GM18870 (cell line): ENCODE measurements around the gene PGAP2.
"Not testable (repeated sequence)": the region's sequence is repeated elsewhere in the genome, so short reads cannot be mapped to it uniquely, and the experiment has no call there.

Experiments used
- ATAC-seq: cut with Tn5 transposase; IDR thresholded peaks from one replicate; pipeline ENCODE4 v1.9.1; 2021; ENCODE audit warnings: moderate library complexity; ENCODE audit not compliant: unreplicated experiment

PGAP2 gene

GRCh38 chr11:3803726-3804495 is 4.4 kb upstream of the PGAP2 start:
- ATAC-seq = no peak

GRCh38 chr11:3808861-3809623 is 682 bp downstream of the PGAP2 start:
- ATAC-seq = peak; percentile 78

- ATAC-seq = no peak
Observed at GRCh38 chr11:3809624-3809928, 1.2 kb downstream of the PGAP2 start.

- no peak for ATAC-seq
Observed at GRCh38 chr11:3810446-3810845, 2.1 kb downstream of the PGAP2 start.

GRCh38 chr11:3810951-3811350 is 2.6 kb downstream of the PGAP2 start:
- no peak for ATAC-seq

GRCh38 chr11:3814832-3815231 is 6.5 kb downstream of the PGAP2 start:
- not testable (repeated sequence) for ATAC-seq

GRCh38 chr11:3815845-3816244 is 7.5 kb downstream of the PGAP2 start:
- ATAC-seq = no peak

GRCh38 chr11:3816673-3817072 is 8.3 kb downstream of the PGAP2 start:
- ATAC-seq = no peak

GRCh38 chr11:3817181-3817800 is 8.9 kb downstream of the PGAP2 start:
- no peak for ATAC-seq

- ATAC-seq = no peak
Observed at GRCh38 chr11:3820971-3821370, 12.6 kb downstream of the PGAP2 start.

GRCh38 chr11:3822312-3822711 is 14.0 kb downstream of the PGAP2 start:
- ATAC-seq = no peak

- ATAC-seq = no peak
Observed at GRCh38 chr11:3823303-3823702, 14.9 kb downstream of the PGAP2 start.

GRCh38 chr11:3823762-3824506 is 15.6 kb downstream of the PGAP2 start:
- ATAC-seq = no peak

- ATAC-seq = no peak
Observed at GRCh38 chr11:3824714-3825472, 16.5 kb downstream of the PGAP2 start.

- ATAC-seq = no peak
Observed at GRCh38 chr11:3825473-3826154, 17.3 kb downstream of the PGAP2 start.

GRCh38 chr11:3826721-3827120 is 18.4 kb downstream of the PGAP2 start:
- ATAC-seq = no peak

- no peak for ATAC-seq
Observed at GRCh38 chr11:3827434-3828186, 19.2 kb downstream of the PGAP2 start.

- ATAC-seq = no peak
Observed at GRCh38 chr11:3830088-3830487, 21.7 kb downstream of the PGAP2 start.

GRCh38 chr11:3830730-3831129 is 22.4 kb downstream of the PGAP2 start:
- no peak for ATAC-seq
